Liver (tissue), 3 donors: ENCODE data around the gene STOML3.

Experiments used
- CTCF ChIP-seq: fragments of 150-350 bp; IDR thresholded peaks from 2 replicates; pipeline ENCODE4 v1.5.1; 2017; ENCODE audit warnings: improper control_type of control experiment, low read depth, low read length; ENCODE audit not compliant: missing input control
- FOXA1 ChIP-seq: IDR thresholded peaks from 2 replicates; pipeline ENCODE4 v1.6.1; 2016; ENCODE audit warnings: antibody characterized with exemption
- MAX ChIP-seq: IDR thresholded peaks from 2 replicates; pipeline ENCODE4 v1.6.1; 2016; ENCODE audit warnings: antibody characterized with exemption
- NR2F2 ChIP-seq: IDR thresholded peaks from 2 replicates; pipeline ENCODE4 v1.6.1; 2016; ENCODE audit warnings: antibody characterized with exemption
- RAD21 ChIP-seq, 2 donors: IDR thresholded peaks; 2 replicates each; pipeline ENCODE4 v1.6.1; 2016; ENCODE audit warnings: antibody characterized with exemption in 2 of 2, mild to moderate bottlenecking in 2 of 2
- REST ChIP-seq: IDR thresholded peaks from 2 replicates; pipeline ENCODE4 v1.6.1; 2016; ENCODE audit warnings: antibody characterized with exemption, mild to moderate bottlenecking
- RXRA ChIP-seq, 2 donors: IDR thresholded peaks; 2 replicates each; pipeline ENCODE4 v1.6.1; 2017 to 2018; ENCODE audit warnings: antibody characterized with exemption in 2 of 2, mild to moderate bottlenecking in 1 of 2
- SP1 ChIP-seq: IDR thresholded peaks from 2 replicates; pipeline ENCODE4 v1.6.1; 2018; ENCODE audit warnings: antibody characterized with exemption, mild to moderate bottlenecking
- TAF1 ChIP-seq: conservative IDR thresholded peaks from 2 replicates; pipeline ENCODE4 v1.6.1; 2016; ENCODE audit warnings: antibody characterized with exemption, mild to moderate bottlenecking
- YY1 ChIP-seq: IDR thresholded peaks from 2 replicates; pipeline ENCODE4 v1.6.1; 2016; ENCODE audit warnings: antibody characterized with exemption, mild to moderate bottlenecking
- ZBTB33 ChIP-seq: IDR thresholded peaks from 2 replicates; pipeline ENCODE4 v1.6.1; 2016; ENCODE audit warnings: antibody characterized with exemption
- donor health status: healthy.
- donor health status: healthy.

- TF ChIP-seq RAD21 (IDR thresholded peaks at IDR 0.05) (peak; percentile 39 to 49), SP1 (no peak), CTCF (no peak), FOXA1 (no peak), MAX (no peak), ZBTB33 (no peak), YY1 (no peak), REST (no peak), TAF1 (no peak), NR2F2 (no peak), RXRA (IDR thresholded peaks at IDR 0.05) (no peak)
Observed at GRCh38 chr13:38970380-38971051, 20.1 kb downstream of the STOML3 start.
